Islet of Langerhans (tissue), 1 donor: ENCODE data around the gene LHCGR.
"Not testable (repeated sequence)": the region's sequence is repeated elsewhere in the genome, so short reads cannot be mapped to it uniquely, and the experiment has no call there.

Experiments
- FAIRE-seq: peaks from one replicate; lab custom pipeline; 2011; peaks lifted over from hg19 to GRCh38; lab: Jason Lieb, UNC

The LHCGR gene

GRCh38 chr2:48739236-48739635 is 16.3 kb downstream of the LHCGR start:
- FAIRE-seq: not testable (repeated sequence)

GRCh38 chr2:48738806-48739205 is 16.7 kb downstream of the LHCGR start:
- no peak for FAIRE-seq

GRCh38 chr2:48736251-48736650 is 19.3 kb downstream of the LHCGR start:
- no peak for FAIRE-seq

GRCh38 chr2:48734576-48735303 is 20.8 kb downstream of the LHCGR start:
- no peak for FAIRE-seq

- FAIRE-seq: no peak
Observed at GRCh38 chr2:48733067-48733503, 22.4 kb downstream of the LHCGR start.

GRCh38 chr2:48728840-48729239 is 26.7 kb downstream of the LHCGR start:
- no peak for FAIRE-seq

GRCh38 chr2:48728295-48728694 is 27.2 kb downstream of the LHCGR start:
- no peak for FAIRE-seq

GRCh38 chr2:48727560-48727959 is 28.0 kb downstream of the LHCGR start:
- FAIRE-seq: peak; percentile 30

- no peak for FAIRE-seq
Observed at GRCh38 chr2:48725696-48726494, 29.6 kb downstream of the LHCGR start.

GRCh38 chr2:48724278-48724677 is 31.2 kb downstream of the LHCGR start:
- FAIRE-seq: no peak

GRCh38 chr2:48723129-48723528 is 32.4 kb downstream of the LHCGR start:
- FAIRE-seq: no peak

GRCh38 chr2:48722391-48722790 is 33.1 kb downstream of the LHCGR start:
- no peak for FAIRE-seq

GRCh38 chr2:48721158-48721557 is 34.4 kb downstream of the LHCGR start:
- FAIRE-seq: no peak

GRCh38 chr2:48719480-48720177 is 35.9 kb downstream of the LHCGR start:
- FAIRE-seq: no peak

- no peak for FAIRE-seq
Observed at GRCh38 chr2:48717846-48718245, 37.7 kb downstream of the LHCGR start.

- no peak for FAIRE-seq
Observed at GRCh38 chr2:48715956-48716355, 39.6 kb downstream of the LHCGR start.

- FAIRE-seq: no peak
Observed at GRCh38 chr2:48715042-48715899, 40.3 kb downstream of the LHCGR start.

- no peak for FAIRE-seq
Observed at GRCh38 chr2:48714245-48714644, 41.3 kb downstream of the LHCGR start.

- no peak for FAIRE-seq
Observed at GRCh38 chr2:48713647-48714046, 41.9 kb downstream of the LHCGR start.

- FAIRE-seq: no peak
Observed at GRCh38 chr2:48712151-48712550, 43.4 kb downstream of the LHCGR start.

- FAIRE-seq: no peak
Observed at GRCh38 chr2:48711343-48711742, 44.2 kb downstream of the LHCGR start.
